K562 (cell line): ENCODE measurements around the gene AIRE. TPM values are rescaled to one million over a fixed set of nuclear protein-coding genes. Genes with fewer than 3 reads are reported as not detected.

ENCODE experiments used
- ATAC-seq: fragments of 200-7000 bp; cut with Tn5 transposase; 3 replicates; pipeline ENCODE4 v1.9.1; 2020; ENCODE audit warnings: moderate library complexity
- BruUV-seq: library from RNA; stranded (reverse); fragments of 400-500 nt; replicated peaks from 2 replicates; lab custom pipeline; 2021; lab: Mats Ljungman, UMichigan
- CTCF ChIA-PET: fragments of 300-600 bp; formaldehyde crosslinking; extraction: SDS; loops from one replicate; lab custom pipeline; 2021; ENCODE audit warnings: low intra/inter-chr PET ratio; lab: Yijun Ruan, JAX
- POLR2A ChIA-PET: fragments of 300-600, 350-650 bp; sonication (Branson Sonifier 250); formaldehyde crosslinking; extraction: SDS; loops from one replicate; lab custom pipeline; 2021; ENCODE audit warnings: antibody characterized with exemption, inconsistent platforms; lab: Yijun Ruan, JAX
- DNase-seq, 4 experiments: peaks; one replicate each; pipeline versions ENCODE4 v3.0.0 to v3.0.0-alpha.2; 2011 to 2018; ENCODE audit warnings: low spot score in 3 of 4, mixed read lengths in 3 of 4; ENCODE audit errors: extremely low read depth in 1 of 4
- FAIRE-seq: peaks from 2 replicates; lab custom pipeline; 2011; peaks lifted over from hg19 to GRCh38; lab: Jason Lieb, UNC
- H2AFZ ChIP-seq: 2 replicates; pipeline ENCODE4 v1.6.0; 2011; ENCODE audit warnings: low read depth, low read length, control low read depth, inconsistent platforms
- H3K27ac ChIP-seq: fragments of 200-600 bp; 3 replicates; pipeline ENCODE4 v1.8.0; 2011; ENCODE audit warnings: low read depth, mild to moderate bottlenecking, control low read depth, inconsistent platforms, low read length, moderate library complexity, mixed read lengths; ENCODE audit errors: extremely low read depth
- H3K27me3 ChIP-seq, 2 experiments: fragments of 300-600 bp in 1 of 2; 2 replicates in 1 of 2; 3 replicates in 1 of 2; pipeline versions ENCODE4 v1.6.0 to v1.8.0; 2011; ENCODE audit warnings: inconsistent platforms in 2 of 2, low read length in 2 of 2, mild to moderate bottlenecking in 1 of 2, mixed read lengths in 1 of 2, moderate library complexity in 1 of 2; ENCODE audit not compliant: control insufficient read depth in 2 of 2, insufficient read depth in 2 of 2
- H3K36me3 ChIP-seq: fragments of 300-600 bp; 3 replicates; pipeline ENCODE4 v1.8.0; 2011; ENCODE audit warnings: mild to moderate bottlenecking, low read length, inconsistent platforms; ENCODE audit not compliant: control insufficient read depth, insufficient read depth
- H3K4me1 ChIP-seq, 2 experiments: fragments of 200-600 bp in 1 of 2; replicated peaks in 1 of 2; 2 replicates in 1 of 2; 3 replicates in 1 of 2; pipeline versions ENCODE4 v1.5.1 to v1.8.0; 2011; ENCODE audit warnings: inconsistent platforms in 2 of 2, low read length in 2 of 2, mild to moderate bottlenecking in 1 of 2, mixed read lengths in 1 of 2, moderate library complexity in 1 of 2; ENCODE audit not compliant: control insufficient read depth in 2 of 2, insufficient read depth in 2 of 2
- H3K4me2 ChIP-seq: 2 replicates; pipeline ENCODE4 v1.6.1; 2011; ENCODE audit warnings: low read length, control low read depth, inconsistent platforms, mixed read lengths; ENCODE audit not compliant: insufficient read depth
- H3K4me3 ChIP-seq: fragments of 200-600 bp; sonication (generic), shearing (Covaris generic); 2 replicates; pipeline ENCODE4 v1.5.1; 2016; ENCODE audit warnings: control low read depth, inconsistent platforms
- H3K79me2 ChIP-seq: fragments of 200-600 bp; 3 replicates; pipeline ENCODE4 v1.8.0; 2011; ENCODE audit warnings: low read length, inconsistent platforms; ENCODE audit not compliant: control insufficient read depth, insufficient read depth
- H3K9ac ChIP-seq, 2 experiments: 2 replicates each; pipeline versions ENCODE4 v1.6.0 to v1.6.1; 2011; ENCODE audit warnings: low read depth in 2 of 2, low read length in 2 of 2, control low read depth in 1 of 2, inconsistent platforms in 1 of 2, mild to moderate bottlenecking in 1 of 2, mixed read lengths in 1 of 2; ENCODE audit not compliant: insufficient read depth in 1 of 2
- H3K9me1 ChIP-seq: one replicate; pipeline ENCODE4 v1.6.0; 2011; ENCODE audit warnings: inconsistent platforms, mild to moderate bottlenecking, low read length, moderate library complexity; ENCODE audit not compliant: control insufficient read depth, insufficient read depth
- H3K9me3 ChIP-seq: replicated peaks from 2 replicates; pipeline ENCODE4 v1.5.1; 2011; ENCODE audit warnings: low read depth, low read length, inconsistent platforms; ENCODE audit not compliant: control insufficient read depth, insufficient read depth
- H4K20me1 ChIP-seq: replicated peaks from 2 replicates; pipeline ENCODE4 v1.6.1; 2011; ENCODE audit warnings: low read length, inconsistent platforms, mixed read lengths; ENCODE audit not compliant: control insufficient read depth, insufficient read depth
- CEBPG ChIP-seq, 3 experiments: fragments of 200-800 bp in 1 of 3; sonication (Bioruptor generic) in 1 of 3; sonication (generic) in 1 of 3; formaldehyde crosslinking in 1 of 3; IDR thresholded peaks in 2 of 3; conservative IDR thresholded peaks in 1 of 3; 2 replicates each; pipeline versions ENCODE4 v1.6.1 to v1.8.0; 2016 to 2022; ENCODE audit warnings: missing compliant biosample characterization in 2 of 3, missing genetic modification characterization in 2 of 3, mild to moderate bottlenecking in 1 of 3, missing genetic modification reagents in 1 of 3
- EHMT2 ChIP-seq: fragments of 450-650 bp; IDR thresholded peaks from 2 replicates; pipeline ENCODE4 v1.6.1; 2018; ENCODE audit warnings: antibody characterized with exemption
- ESRRA ChIP-seq: fragments of 450-650 bp; IDR thresholded peaks from 2 replicates; pipeline ENCODE4 v1.6.1; 2014; ENCODE audit warnings: low read depth, mild to moderate bottlenecking, moderate library complexity, borderline replicate concordance
- FOXK2 ChIP-seq, 2 experiments: fragments of 450-650 bp; IDR thresholded peaks in 1 of 2; conservative IDR thresholded peaks in 1 of 2; 2 replicates each; pipeline ENCODE4 v1.6.1; 2016; ENCODE audit warnings: low read depth in 2 of 2, mild to moderate bottlenecking in 1 of 2
- HDGF ChIP-seq: fragments of 450-650 bp; IDR thresholded peaks from 2 replicates; pipeline ENCODE4 v1.6.1; 2016
- NEUROD1 ChIP-seq: fragments of 150-350 bp; IDR thresholded peaks from 2 replicates; pipeline ENCODE4 v1.6.1; 2014; ENCODE audit warnings: borderline replicate concordance, low read length, low read depth; ENCODE audit not compliant: partially characterized antibody
- NFIC ChIP-seq: fragments of 450-650 bp; IDR thresholded peaks from 2 replicates; pipeline ENCODE4 v1.6.1; 2017; ENCODE audit warnings: mild to moderate bottlenecking, inconsistent platforms
- POLR2G ChIP-seq: fragments of 200-400 bp; formaldehyde crosslinking; IDR thresholded peaks from 2 replicates; pipeline ENCODE4 v1.6.1; 2017; ENCODE audit warnings: low read depth, mild to moderate bottlenecking, antibody characterized with exemption, low read length, moderate library complexity
- WGBS: fragments of 100-300 bp; shearing (Covaris generic); methylation state at CpG from one replicate; pipeline ENCODE4 v1.1.6; 2016; ENCODE audit warnings: low coverage, mixed read lengths; ENCODE audit not compliant: insufficient coverage; ENCODE audit errors: missing lambda C conversion rate; 5-methylcytosine and 5-hydroxymethylcytosine counted together
- in situ Hi-C: fragments of 300-500 bp; cut with MboI; formaldehyde crosslinking; loops from 4 replicates; pipeline ENCODE4 v1.15.0; 2018; ENCODE audit warnings: inconsistent platforms, mixed read lengths
- intact Hi-C: fragments of 100-400 bp; cut with micrococcal nuclease; formaldehyde crosslinking; loops from 2 replicates; pipeline ENCODE4 v1.14.2; 2022
- polyA plus RNA-seq, 8 experiments: library from polyadenylated mRNA; depleted of rRNA in 4 of 8; stranded (reverse) in 5 of 8; unstranded in 3 of 8; fragments of >200 nt; fragmentation: Nextera tagmentation in 2 of 8; fragmentation: Illumina TruSeq in 1 of 8; extraction: Ambion mirVana in 2 of 8; extraction: Trizol in 1 of 8; gene quantifications; 2 replicates each; pipeline versions ENCODE4 v1.2.1 to v1.2.3, GENCODE V29; 2011 to 2014; ENCODE audit warnings: inconsistent platforms in 1 of 8, missing spikeins in 1 of 8
- total RNA-seq, 7 experiments: library from RNA; depleted of rRNA in 6 of 7; stranded (reverse); fragments of >200 nt in 6 of 7; fragmentation: Illumina TruSeq in 2 of 7; extraction: Trizol in 2 of 7; gene quantifications; 2 replicates each; pipeline versions ENCODE4 v1.2.1 to v1.2.3, GENCODE V29; 2011 to 2021; ENCODE audit warnings: low replicate concordance in 1 of 7
- TF ChIP-seq, protein P1 (sequence below): IDR thresholded peaks from 2 replicates; pipeline ENCODE4 v1.6.1; 2014; ENCODE audit warnings: antibody characterized with exemption
- TF ChIP-seq, protein P2 (sequence below): sonication (generic); formaldehyde crosslinking; IDR thresholded peaks from 2 replicates; pipeline ENCODE4 v1.8.0; 2022; ENCODE audit warnings: mild to moderate bottlenecking, low read depth, missing genetic modification reagents
- TF ChIP-seq, protein P3 (sequence below): sonication (generic); formaldehyde crosslinking; IDR thresholded peaks from 2 replicates; pipeline ENCODE4 v1.8.1; 2023; ENCODE audit warnings: mild to moderate bottlenecking, missing genetic modification reagents

The AIRE gene
- total and polyA plus RNA-seq, 9 of the 15 experiments (the other 6 are each of a cell fraction or from before 2014, with no cell fraction given), result 0.01 TPM; not detected in 8

DNA sequence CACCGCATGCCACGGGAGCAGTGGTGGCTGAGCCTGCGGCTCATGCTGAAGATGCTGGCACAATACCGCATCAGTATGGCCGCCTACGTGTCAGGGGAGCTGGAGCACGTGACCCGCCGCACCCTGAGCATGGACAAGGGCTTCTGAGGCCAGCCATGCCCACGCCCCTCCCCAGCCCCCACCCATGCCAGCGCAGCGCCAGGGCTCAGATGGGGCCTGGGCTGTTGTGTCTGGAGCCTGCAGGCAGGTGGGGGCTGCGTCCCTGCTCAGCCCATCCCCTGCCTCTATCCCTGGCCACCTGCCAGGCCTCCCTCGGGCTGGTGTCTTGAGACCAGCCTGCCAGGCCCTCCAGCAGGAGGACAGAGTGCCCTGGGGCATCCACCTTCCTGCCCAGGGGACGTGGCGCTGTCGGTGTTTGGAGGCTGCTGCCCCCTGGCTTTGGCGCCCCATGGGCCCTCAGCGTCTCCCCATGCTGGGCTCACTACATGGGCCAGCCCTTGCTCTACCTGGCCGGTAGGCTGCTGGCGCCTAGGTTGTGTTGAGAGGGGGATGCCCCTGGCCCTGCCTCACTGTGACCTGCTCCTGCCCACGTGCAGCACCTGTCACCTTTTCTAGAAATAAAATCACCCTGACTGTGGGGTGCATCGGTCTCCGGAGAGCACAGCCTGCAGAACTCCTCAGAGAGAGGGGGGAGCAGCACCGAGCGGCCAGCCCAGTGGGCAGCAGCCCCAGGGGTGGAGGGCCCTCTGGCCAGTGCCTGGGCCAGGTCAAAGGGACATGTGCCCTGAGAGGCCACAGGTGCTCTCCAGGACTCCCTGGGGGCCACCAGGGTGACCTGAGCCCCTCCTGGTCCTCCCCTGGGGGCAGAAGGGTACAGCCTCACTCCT is 41.3 kb downstream of the AIRE start:
- Histone ChIP-seq H3K4me3 (no peak overlapping the region), H3K4me2 (no peak overlapping the region), H3K9me3 (no peaks in the 10 kb centered on the region), H3K9ac (no peak overlapping the region; a peak in 1 of 4 replicates), H2AFZ (no peak overlapping the region), H3K27ac (no peak overlapping the region), H3K9me1 (peaks cover 4% of the 10 kb centered on the region), H3K36me3 (peaks cover 49% of the 10 kb centered on the region; the same call in 1 of the 3 replicates), H3K4me1 (peaks cover 0 to 48% of the 10 kb centered on the region in 2 experiments; a peak in 2 of 5 replicates), H3K27me3 (no peaks in the 10 kb centered on the region), H3K79me2 (no peaks in the 10 kb centered on the region), H4K20me1 (peaks cover 15% of the 10 kb centered on the region)
- in situ Hi-C loops, result no loop called here
- WGBS, result 90% methylated on average over 17 of the region's 26 CpGs
- TSS peak; percentile 45 for BruUV-seq
- TF ChIP-seq CEBPG (CRISPR knock-in tag; IDR thresholded peaks at IDR 0.05) (no peak), CEBPG (tag; conservative IDR thresholded peaks at IDR 0.05 in 1 of 2, IDR thresholded peaks at IDR 0.05 in 1 of 2) (no peak), NFIC (peak; percentile 55), HDGF (no peak), ESRRA (no peak), FOXK2 (conservative IDR thresholded peaks at IDR 0.05 in 1 of 2, IDR thresholded peaks at IDR 0.05 in 1 of 2; ENCODE audit: low read depth in 2 of 2) (no peak), NEUROD1 (no peak), POLR2G (peak; percentile 48), EHMT2 (no peak)
- TF ChIP-seq, protein P1, sequence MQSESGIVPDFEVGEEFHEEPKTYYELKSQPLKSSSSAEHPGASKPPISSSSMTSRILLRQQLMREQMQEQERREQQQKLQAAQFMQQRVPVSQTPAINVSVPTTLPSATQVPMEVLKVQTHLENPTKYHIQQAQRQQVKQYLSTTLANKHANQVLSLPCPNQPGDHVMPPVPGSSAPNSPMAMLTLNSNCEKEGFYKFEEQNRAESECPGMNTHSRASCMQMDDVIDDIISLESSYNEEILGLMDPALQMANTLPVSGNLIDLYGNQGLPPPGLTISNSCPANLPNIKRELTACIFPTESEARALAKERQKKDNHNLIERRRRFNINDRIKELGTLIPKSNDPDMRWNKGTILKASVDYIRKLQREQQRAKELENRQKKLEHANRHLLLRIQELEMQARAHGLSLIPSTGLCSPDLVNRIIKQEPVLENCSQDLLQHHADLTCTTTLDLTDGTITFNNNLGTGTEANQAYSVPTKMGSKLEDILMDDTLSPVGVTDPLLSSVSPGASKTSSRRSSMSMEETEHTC, result no peak
- TF ChIP-seq, protein P2, sequence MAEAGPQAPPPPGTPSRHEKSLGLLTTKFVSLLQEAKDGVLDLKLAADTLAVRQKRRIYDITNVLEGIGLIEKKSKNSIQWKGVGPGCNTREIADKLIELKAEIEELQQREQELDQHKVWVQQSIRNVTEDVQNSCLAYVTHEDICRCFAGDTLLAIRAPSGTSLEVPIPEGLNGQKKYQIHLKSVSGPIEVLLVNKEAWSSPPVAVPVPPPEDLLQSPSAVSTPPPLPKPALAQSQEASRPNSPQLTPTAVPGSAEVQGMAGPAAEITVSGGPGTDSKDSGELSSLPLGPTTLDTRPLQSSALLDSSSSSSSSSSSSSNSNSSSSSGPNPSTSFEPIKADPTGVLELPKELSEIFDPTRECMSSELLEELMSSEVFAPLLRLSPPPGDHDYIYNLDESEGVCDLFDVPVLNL (CRISPR knock-in tag), result no peak
- TF ChIP-seq, protein P3, sequence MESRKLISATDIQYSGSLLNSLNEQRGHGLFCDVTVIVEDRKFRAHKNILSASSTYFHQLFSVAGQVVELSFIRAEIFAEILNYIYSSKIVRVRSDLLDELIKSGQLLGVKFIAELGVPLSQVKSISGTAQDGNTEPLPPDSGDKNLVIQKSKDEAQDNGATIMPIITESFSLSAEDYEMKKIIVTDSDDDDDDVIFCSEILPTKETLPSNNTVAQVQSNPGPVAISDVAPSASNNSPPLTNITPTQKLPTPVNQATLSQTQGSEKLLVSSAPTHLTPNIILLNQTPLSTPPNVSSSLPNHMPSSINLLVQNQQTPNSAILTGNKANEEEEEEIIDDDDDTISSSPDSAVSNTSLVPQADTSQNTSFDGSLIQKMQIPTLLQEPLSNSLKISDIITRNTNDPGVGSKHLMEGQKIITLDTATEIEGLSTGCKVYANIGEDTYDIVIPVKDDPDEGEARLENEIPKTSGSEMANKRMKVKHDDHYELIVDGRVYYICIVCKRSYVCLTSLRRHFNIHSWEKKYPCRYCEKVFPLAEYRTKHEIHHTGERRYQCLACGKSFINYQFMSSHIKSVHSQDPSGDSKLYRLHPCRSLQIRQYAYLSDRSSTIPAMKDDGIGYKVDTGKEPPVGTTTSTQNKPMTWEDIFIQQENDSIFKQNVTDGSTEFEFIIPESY, result peak; percentile 99
- ChIA-PET CTCF (no interaction called here), POLR2A (interaction anchor here (2.3 kb wide), 1 partner anchor 11 kb away, joined by 11 read pairs; the partner anchor contains the start of gene CFAP410)
- FAIRE-seq, result no peak
- ATAC-seq, result no peak
- intact Hi-C loops, result no loop called here
- DNase-seq, result no peak
